ENCODE data around the gene KDM3A. TPM values are rescaled to one million over a fixed set of nuclear protein-coding genes. Genes with fewer than 3 reads are reported as not detected.

KDM3A gene
- total RNA-seq, 8 experiments from 2014 or later = 25.0 to 132 (median 57.8) TPM

DNA sequence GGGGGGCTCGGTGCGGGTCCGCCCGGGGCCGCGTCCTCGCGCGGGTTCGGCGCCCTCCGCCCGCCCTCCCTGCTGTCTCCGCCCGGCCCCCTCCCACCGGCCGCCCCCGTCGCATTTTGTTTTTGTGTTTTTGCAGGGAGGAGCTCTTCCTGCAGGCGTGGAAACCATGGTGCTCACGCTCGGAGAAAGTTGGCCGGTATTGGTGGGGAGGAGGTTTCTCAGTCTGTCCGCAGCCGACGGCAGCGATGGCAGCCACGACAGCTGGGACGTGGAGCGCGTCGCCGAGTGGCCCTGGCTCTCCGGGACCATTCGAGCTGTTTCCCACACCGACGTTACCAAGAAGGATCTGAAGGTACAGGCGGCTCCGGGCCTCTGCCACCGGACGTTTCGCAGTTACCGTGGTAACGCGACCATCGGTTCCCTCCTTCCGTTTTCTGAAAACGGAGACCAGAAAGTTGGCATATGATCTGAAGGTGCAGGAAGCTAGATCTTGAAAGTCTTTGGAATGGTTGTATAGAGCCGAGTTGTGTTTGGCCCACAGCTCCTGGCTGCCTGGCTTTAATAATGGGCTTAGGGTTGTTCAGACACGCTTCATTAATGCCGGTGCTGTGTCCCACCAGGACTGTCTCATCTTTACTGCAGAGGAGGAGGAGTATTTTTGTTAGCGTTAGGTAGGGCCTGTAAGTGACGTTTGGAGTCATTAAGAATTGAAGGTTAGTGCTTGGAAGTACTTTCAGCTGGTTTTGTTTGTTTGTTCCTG, 891 bp downstream of the KDM3A start:
- WGBS, 10 experiments = 0 to 5% (median 0%) methylated on average over 2 to 14 of the region's 53 CpGs; no CpG with 5 or more reads in 2 of the 10 experiments
- H3K4me3 ChIP-seq = peak overlapping the region; percentile 65 to 93 (median 82)
- H3K4me1 ChIP-seq (replicated peaks in 1 of 2) = peaks cover 13 to 22% of the 10 kb centered on the region in 2 donors
- H3K27ac ChIP-seq = peak overlapping the region; percentile 83 to 95
- ATAC-seq (replicated peaks in 6 of 8) = peak in 5 of 8 experiments; percentile 0 to 7 (median 6)
- in situ Hi-C loops (cut with MboI; ENCODE audit: low pct_unique_long_range_greater_than_20kb in 2 of 9, low sequenced_read_pairs in 9 of 9, unreplicated experiment in 9 of 9) = no loop called here

- Histone ChIP-seq H3K4me1 (replicated peaks in 1 of 2) (peaks cover 13 to 27% of the 10 kb centered on the region in 2 donors), H3K27ac (peak overlapping the region; percentile 83 to 95), H3K4me3 (peak overlapping the region; percentile 65 to 93 (median 82))
- in situ Hi-C loops (cut with MboI; ENCODE audit: low pct_unique_long_range_greater_than_20kb in 2 of 9, low sequenced_read_pairs in 9 of 9, unreplicated experiment in 9 of 9) = no loop called here
- WGBS, 10 experiments = 0 to 5% (median 0%) methylated on average over 1 to 4 of the region's 5 CpGs; no CpG with 5 or more reads in 4 of the 10 experiments
- peak; percentile 42 to 80 (median 58) for ATAC-seq (replicated peaks in 6 of 8)
Observed at GRCh38 chr2:86442642-86443005, 1.5 kb downstream of the KDM3A start.

DNA sequence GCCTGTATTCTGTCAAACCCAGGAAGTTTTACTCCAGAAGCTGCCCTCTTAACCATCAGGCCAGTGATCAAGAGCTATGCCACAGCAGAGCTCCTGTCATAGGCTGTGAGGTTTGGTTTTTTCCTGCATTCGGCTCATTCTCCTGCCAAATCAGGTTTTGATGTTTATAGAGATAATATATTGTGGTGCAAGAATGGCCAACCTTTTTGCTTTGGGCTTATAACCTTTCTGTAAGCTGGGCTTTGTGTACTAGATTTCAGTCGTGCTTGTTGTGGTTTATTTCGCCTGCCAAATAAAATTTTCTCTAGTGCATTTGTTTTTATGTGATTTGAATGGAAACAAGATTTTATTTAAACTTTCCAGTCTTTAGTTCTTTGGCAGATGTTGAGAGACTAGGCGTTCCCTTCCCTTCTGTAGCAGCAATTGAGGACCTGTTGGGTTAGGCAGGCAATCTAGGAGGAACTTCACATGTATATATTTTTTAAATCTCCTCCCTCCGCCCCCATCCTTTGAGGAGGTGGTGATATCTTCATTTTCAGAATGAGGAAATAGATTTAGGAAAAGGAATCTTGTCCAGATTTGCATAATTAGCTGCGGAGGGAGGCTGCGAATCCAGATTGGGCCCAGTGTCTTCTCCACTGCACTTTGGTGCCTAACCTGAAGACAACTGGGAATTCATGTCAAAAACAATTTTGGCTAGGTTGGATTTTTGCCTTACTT, 2.6 kb downstream of the KDM3A start:
- 41 to 100% (median 80%) methylated on average over 1 to 7 of the region's 7 CpGs; no CpG with 5 or more reads in 1 of the 10 experiments for WGBS, 10 experiments
- in situ Hi-C loops (cut with MboI; ENCODE audit: low pct_unique_long_range_greater_than_20kb in 2 of 9, low sequenced_read_pairs in 9 of 9, unreplicated experiment in 9 of 9) = no loop called here
- no peak overlapping the region for H3K27ac ChIP-seq
- peak overlapping the region in 4 of 5 donors; percentile 65 to 93 (median 82) for H3K4me3 ChIP-seq
- no peak for ATAC-seq (replicated peaks in 6 of 8)
- H3K4me1 ChIP-seq (replicated peaks in 1 of 2) = peaks cover 19 to 39% of the 10 kb centered on the region in 2 donors

DNA sequence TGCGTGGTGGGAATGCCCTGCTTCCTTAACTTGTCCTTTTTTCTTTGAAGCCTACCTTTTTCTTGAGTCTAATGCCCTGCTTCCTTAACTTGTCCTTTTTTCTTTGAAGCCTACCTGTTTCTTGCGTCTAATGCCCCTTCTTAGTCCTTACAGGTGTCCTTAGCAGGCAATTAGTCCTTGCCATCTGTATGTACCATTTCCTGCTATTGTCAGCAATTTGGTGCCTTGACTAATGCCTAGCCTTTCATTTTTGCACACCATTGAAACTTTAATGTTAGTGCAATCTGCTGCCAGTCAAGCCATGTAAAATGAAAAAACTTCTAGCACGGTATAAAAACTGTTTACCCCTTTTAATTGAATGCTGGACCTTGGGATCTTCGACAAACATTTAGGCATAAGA, 4.3 kb downstream of the KDM3A start:
- Histone ChIP-seq H3K27ac (no peak overlapping the region), H3K4me1 (replicated peaks in 1 of 2) (peaks cover 19 to 41% of the 10 kb centered on the region in 2 donors), H3K4me3 (no peak overlapping the region)
- WGBS, 10 experiments = 54 to 100% (median 95%) methylated on average over 1 to 4 of the region's 4 CpGs
- no peak for ATAC-seq (replicated peaks in 6 of 8)
- in situ Hi-C loops (cut with MboI; ENCODE audit: low pct_unique_long_range_greater_than_20kb in 2 of 9, low sequenced_read_pairs in 9 of 9, unreplicated experiment in 9 of 9) = no loop called here

DNA sequence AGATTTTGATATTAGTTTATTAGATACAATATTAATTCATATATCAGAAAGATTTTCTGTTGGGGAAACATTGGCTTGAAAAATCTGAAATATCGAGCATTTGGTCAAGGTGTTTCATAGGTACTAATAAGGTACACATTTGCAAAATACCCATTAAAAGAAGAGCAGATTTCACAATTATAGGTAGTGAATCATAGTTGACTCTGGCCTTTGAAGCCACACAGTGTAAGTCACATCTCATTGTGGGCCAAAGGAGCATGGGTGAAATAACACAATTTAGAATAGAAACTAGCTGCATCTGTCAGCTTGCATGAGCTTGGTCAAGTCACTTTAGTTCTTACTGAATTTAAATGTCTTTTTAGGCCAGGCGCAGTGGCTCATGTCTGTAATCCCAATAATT, 4.9 kb downstream of the KDM3A start:
- peaks cover 19 to 41% of the 10 kb centered on the region in 2 donors for H3K4me1 ChIP-seq (replicated peaks in 1 of 2)
- ATAC-seq (replicated peaks in 6 of 8) = no peak
- H3K27ac ChIP-seq = no peak overlapping the region
- 80 to 100% (median 93%) methylated on average over 1 to 2 of the region's 2 CpGs; no CpG with 5 or more reads in 2 of the 10 experiments for WGBS, 10 experiments
- in situ Hi-C loops (cut with MboI; ENCODE audit: low pct_unique_long_range_greater_than_20kb in 2 of 9, low sequenced_read_pairs in 9 of 9, unreplicated experiment in 9 of 9) = no loop called here
- no peak overlapping the region for H3K4me3 ChIP-seq

DNA sequence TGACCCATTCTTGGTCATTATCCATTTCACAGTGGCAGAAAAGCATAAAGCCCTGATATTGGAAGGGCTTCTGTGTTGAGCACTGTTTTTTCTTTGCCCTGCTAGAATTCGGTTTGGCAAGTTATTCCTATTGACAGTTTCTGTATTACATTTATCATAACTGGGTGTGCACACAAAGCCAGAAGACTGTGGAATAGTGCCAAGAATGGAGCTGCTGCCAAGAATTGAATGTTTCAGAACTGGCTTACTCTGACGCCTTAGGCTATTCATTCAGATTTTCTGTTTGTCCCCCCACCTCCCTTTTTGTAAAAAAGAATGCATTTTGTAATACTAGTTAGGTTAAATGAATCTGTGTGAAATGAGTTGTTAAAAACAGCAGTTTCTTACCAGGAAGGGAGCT, 12.7 kb downstream of the KDM3A start:
- Histone ChIP-seq H3K27ac (no peak overlapping the region), H3K4me3 (no peak overlapping the region), H3K4me1 (replicated peaks in 1 of 2) (peaks cover 0 to 2% of the 10 kb centered on the region in 2 donors)
- ATAC-seq (replicated peaks in 6 of 8) = peak in 3 of 8 experiments; percentile 82 to 91 (median 91)
- in situ Hi-C loops (cut with MboI; ENCODE audit: low pct_unique_long_range_greater_than_20kb in 2 of 9, low sequenced_read_pairs in 9 of 9, unreplicated experiment in 9 of 9) = no loop called here
- WGBS, 10 experiments = 0 to 96% (median 35%) methylated on average over 1 to 2 of the region's 2 CpGs; no CpG with 5 or more reads in 2 of the 10 experiments

DNA sequence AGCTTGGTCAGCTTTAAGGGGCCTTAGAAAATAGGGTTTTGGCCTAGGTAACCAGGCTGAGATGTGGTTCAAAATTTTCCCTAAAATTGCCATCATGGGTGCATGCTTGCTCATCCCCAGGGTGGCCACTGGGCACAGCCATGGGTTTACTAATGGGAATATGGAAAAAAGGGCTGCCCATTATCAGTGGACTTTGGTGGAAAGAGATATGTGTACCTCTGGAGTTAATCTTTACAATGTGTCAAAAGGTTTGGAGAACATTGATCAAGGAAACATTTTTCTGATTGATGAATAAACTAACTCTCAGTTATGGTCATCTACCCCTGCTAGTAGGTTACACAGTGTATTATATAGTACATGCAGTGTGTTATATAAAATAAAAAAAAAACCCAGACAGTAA, 13.1 kb downstream of the KDM3A start:
- in situ Hi-C loops (cut with MboI; ENCODE audit: low pct_unique_long_range_greater_than_20kb in 2 of 9, low sequenced_read_pairs in 9 of 9, unreplicated experiment in 9 of 9) = no loop called here
- ATAC-seq (replicated peaks in 6 of 8) = peak in 2 of 8 experiments; percentile 39 to 49
- Histone ChIP-seq H3K4me3 (no peak overlapping the region), H3K4me1 (replicated peaks in 1 of 2) (no peaks in the 10 kb centered on the region), H3K27ac (no peak overlapping the region)

GRCh38 chr2:86455181-86455580, 14.0 kb downstream of the KDM3A start:
- WGBS, 10 experiments = 33 to 100% (median 99%) methylated on average over 2 to 5 of the region's 5 CpGs; no CpG with 5 or more reads in 2 of the 10 experiments

DNA sequence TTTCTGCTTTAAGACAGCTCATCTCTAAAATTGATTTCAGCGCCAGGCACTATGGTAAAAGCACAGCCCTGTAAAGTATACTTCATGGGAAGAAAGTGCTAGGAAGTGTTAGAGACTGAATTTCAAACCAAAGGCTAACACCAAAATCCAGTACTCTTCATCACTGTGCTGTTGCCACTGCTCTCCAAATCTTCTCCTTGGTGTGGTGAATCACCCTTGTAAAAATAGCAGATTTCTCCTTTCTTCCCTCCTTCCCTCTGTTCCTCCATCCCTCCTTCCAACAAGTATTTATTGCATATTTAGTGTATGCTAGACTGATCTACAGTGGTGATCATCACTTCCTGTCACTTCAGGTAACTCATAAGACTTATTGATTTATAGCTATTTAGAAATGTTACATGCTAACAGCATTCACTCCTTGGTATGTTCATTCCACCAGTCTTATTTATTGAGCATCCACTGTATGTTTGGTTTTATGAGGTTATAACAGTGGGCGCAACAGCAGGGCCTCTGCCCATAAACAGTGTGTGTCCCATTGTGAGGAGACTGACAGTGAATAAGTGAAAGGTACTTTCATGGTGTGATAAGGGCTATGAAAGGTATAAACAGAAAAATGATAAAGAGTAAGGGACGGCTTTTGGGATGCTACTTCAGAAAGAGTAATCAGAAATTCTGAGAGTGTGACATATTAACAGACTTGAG, 20.0 kb downstream of the KDM3A start:
- Histone ChIP-seq H3K4me3 (no peak overlapping the region), H3K27ac (no peak overlapping the region), H3K4me1 (replicated peaks in 1 of 2) (no peaks in the 10 kb centered on the region)
- in situ Hi-C loops (cut with MboI; ENCODE audit: low pct_unique_long_range_greater_than_20kb in 2 of 9, low sequenced_read_pairs in 9 of 9, unreplicated experiment in 9 of 9) = no loop called here
- WGBS, 10 experiments = 96 to 100% (median 100%) methylated on average over 1 to 3 of the region's 3 CpGs
- ATAC-seq (replicated peaks in 6 of 8) = no peak

More at GRCh38 chr2:86455181-86455580, 14.0 kb downstream of the KDM3A start:
- ATAC-seq (replicated peaks in 6 of 8) = no peak
- Histone ChIP-seq H3K27ac (no peak overlapping the region), H3K4me3 (no peak overlapping the region), H3K4me1 (replicated peaks in 1 of 2) (no peaks in the 10 kb centered on the region)
- in situ Hi-C loops (cut with MboI; ENCODE audit: low pct_unique_long_range_greater_than_20kb in 2 of 9, low sequenced_read_pairs in 9 of 9, unreplicated experiment in 9 of 9) = no loop called here

GRCh38 chr2:86464652-86465051, 23.5 kb downstream of the KDM3A start:
- ATAC-seq (replicated peaks in 6 of 8) = peak in 1 of 8 experiments; percentile 41
- in situ Hi-C loops (cut with MboI; ENCODE audit: low pct_unique_long_range_greater_than_20kb in 2 of 9, low sequenced_read_pairs in 9 of 9, unreplicated experiment in 9 of 9) = no loop called here
- H3K27ac ChIP-seq = no peak overlapping the region
- H3K4me1 ChIP-seq (replicated peaks in 1 of 2) = no peaks in the 10 kb centered on the region
- WGBS, 10 experiments = 53 to 100% (median 90%) methylated on average over 1 to 3 of the region's 3 CpGs
- H3K4me3 ChIP-seq = no peak overlapping the region

- ATAC-seq (replicated peaks in 6 of 8) = no peak
- H3K4me1 ChIP-seq (replicated peaks in 1 of 2) = no peaks in the 10 kb centered on the region
- WGBS, 10 experiments = 91 to 100% (median 100%) methylated on average over 1 of the region's 1 CpG; no CpG with 5 or more reads in 4 of the 10 experiments
- in situ Hi-C loops (cut with MboI; ENCODE audit: low pct_unique_long_range_greater_than_20kb in 2 of 9, low sequenced_read_pairs in 9 of 9, unreplicated experiment in 9 of 9) = no loop called here
- no peak overlapping the region for H3K4me3 ChIP-seq
- H3K27ac ChIP-seq = no peak overlapping the region
Observed at GRCh38 chr2:86466306-86466705, 25.1 kb downstream of the KDM3A start.

DNA sequence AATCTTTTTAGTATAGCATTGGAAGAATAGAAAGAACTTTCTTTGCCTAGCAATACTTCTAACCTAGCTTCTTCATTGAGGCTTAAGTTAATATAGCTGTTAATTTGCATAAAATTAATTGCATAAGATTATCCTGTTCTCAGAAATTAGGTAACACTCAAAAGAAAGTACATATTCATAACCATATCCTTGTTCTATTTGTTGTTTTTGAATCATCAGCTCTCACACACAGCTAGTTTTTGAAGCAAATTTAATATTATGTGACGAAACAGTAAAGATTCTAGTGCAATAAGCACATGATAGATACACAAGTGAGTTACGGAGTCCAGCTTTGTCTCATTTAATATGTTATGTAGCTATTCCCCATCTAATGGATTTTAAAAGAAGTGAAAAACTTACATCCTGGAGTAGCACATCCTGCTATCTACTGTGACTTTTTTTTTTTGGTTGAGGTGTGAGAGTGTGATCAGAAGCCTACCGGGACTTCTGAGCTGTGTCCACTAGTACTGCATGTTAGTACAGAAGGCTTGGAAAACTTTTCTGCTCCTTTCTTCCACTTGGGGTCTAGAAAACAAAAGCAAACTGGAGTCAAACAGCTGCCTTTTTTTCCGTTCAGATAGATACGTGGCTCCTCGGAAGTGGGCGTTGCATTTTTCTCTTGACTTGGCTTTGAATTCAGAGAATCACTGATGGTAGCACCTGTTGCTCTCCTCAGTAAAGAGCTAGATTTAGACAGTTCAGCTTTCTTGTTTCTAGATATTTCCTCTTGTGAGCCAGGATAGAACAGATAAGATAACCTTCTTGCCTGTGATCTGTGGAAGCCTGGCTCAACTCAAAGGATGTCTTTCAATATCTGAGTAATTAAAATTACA, 27.2 kb downstream of the KDM3A start:
- no peak for ATAC-seq (replicated peaks in 6 of 8)
- H3K4me1 ChIP-seq (replicated peaks in 1 of 2) = no peaks in the 10 kb centered on the region
- in situ Hi-C loops (cut with MboI; ENCODE audit: low pct_unique_long_range_greater_than_20kb in 2 of 9, low sequenced_read_pairs in 9 of 9, unreplicated experiment in 9 of 9) = no loop called here
- no peak overlapping the region for H3K27ac ChIP-seq
- WGBS, 10 experiments = 89 to 100% (median 96%) methylated on average over 1 to 7 of the region's 7 CpGs; no CpG with 5 or more reads in 1 of the 10 experiments
- H3K4me3 ChIP-seq = no peak overlapping the region
